Body of pancreas (tissue), 4 donors: ENCODE data around the gene NFYC.

ENCODE experiments used
- CTCF ChIP-seq, 7 experiments: fragments of 450-650 bp in 4 of 7; fragments of 200-600 bp in 3 of 7; sonication (generic) in 3 of 7; IDR thresholded peaks; one replicate each; pipeline ENCODE4 v1.5.1; 2016 to 2019; ENCODE audit warnings: antibody characterized with exemption in 7 of 7
- POLR2A ChIP-seq, 3 donors: fragments of 450-650 bp; IDR thresholded peaks; one replicate each; pipeline ENCODE4 v1.6.1; 2016; ENCODE audit warnings: antibody characterized with exemption in 3 of 3, mild to moderate bottlenecking in 2 of 3

GRCh38 chr1:40745176-40745575, 53.7 kb downstream of the NFYC start:
- TF ChIP-seq CTCF (IDR thresholded peaks at IDR 0.05) = no peak
- no peak for TF ChIP-seq POLR2A (IDR thresholded peaks at IDR 0.05)
